Measurements from ENCODE around the gene NIN.
A peak's percentile ranks its signal among the peaks of the same experiment; 100 is the strongest.

NIN gene

DNA sequence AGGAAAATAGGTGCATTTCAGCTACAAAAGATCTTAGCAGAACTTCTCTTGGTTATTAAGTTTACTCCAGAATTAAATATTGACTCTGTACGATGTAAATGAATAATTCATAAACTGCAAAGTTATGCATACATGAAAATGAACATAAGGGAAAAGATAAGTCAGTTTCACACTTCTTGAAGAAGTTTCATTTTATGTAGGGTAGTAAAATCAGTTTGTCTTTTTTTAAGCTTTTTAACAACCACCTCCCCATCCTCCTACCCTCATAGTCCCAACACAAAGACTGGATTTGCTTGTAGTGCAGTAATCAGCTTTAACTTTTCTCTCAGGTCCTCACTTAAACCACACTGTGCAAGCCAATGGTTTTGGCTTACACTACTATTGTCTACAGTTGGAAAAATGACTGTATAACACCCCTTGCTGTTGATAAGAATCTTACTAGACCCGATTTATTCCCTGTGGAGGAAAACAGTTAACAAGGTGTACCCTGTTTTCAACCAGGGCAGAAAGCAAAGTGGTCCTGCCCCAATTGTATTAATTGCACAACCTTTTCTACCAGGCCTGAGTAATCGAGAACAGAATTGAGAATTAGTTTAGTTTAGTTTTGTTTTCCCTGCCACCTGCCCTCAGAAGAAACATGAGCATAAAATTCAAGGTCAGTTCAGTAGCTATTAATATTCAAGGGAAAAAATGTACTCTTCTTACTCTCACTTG lies 44.1 kb downstream of the NIN start:
- no peak for FAIRE-seq

DNA sequence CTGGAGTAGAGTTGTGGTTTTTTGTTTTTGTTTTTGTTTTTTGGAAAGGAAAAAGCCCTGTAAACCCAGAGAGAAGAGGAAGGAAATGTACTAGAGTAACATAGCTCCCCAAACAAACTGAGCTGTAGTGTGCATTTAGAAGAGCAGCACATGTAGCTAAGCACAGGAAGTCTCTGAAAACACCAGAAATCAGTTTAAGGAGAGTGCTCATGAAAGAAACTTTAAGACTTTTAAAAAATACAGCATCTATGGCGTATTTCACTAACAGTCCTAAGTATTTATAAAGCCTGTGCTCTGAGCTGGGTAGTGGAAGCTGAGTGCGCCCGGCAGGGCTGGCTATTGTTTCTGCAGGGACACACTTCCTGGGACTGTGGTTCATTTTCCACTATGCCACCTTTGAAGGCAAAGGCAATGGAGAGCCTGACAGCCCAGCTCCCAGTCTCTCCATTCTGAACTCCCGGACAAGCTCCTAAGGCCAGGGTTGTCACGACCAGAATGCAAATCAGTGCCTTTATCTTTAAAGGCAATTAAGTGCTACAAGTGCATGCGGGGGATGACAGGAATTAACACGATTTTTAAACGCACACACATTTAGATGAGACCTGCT lies 45.4 kb downstream of the NIN start:
- FAIRE-seq: no peak

DNA sequence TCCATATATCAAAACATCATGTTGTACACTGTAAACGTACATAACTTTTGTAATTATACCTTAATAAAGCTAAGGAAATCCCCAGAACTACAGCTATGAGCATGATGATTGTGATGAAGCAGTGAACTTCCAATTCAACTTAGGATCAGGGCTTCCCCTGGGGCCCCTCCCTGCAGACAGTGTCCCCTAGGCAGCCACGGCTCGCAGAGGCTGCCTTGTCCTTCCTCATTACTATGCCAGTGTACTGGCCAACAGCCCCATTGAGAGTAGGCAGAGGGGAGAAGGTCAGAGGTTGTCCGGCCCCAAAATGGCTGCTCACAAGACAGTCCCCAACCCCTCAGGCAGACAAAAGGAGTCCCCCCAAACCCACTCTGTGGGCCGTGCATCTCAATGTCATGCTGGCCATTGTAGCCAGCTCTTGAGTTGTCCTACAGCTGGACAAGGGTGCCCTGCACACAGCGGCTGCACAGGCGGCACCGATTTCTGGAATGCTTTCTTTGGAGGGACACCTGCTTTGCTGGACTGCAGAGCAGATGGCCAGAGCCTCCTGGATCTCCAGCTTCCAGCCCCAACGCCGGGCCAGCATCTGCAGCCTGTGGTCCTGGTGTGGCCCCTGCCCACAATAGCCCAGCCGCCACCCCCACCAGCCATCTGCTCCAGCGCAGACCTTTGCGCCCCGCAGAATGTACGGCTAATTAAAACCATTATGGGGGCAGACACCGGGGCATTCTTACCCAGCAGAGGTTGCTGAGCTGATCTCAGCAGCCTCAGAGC lies 46.1 kb downstream of the NIN start:
- FAIRE-seq: no peak

DNA sequence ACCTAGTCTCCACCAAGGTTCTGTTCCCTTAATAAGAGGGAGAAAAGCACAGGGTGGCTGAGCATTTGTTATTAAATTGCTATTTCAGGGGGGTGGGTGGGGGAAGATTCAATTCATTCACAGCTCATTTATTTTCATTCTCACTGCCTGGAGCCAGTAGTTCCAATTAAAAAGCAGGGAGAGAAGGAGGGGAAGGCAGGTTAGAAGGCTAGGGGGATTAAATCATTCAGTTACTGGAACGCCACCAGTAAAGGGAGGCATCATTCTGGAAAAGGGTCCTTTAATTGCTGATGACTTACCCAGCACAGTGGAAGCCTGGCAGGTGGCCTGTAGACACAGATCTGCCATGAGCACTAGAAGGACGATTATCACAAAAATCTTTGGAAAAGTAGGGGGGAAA lies 47.4 kb downstream of the NIN start:
- no peak for FAIRE-seq

DNA sequence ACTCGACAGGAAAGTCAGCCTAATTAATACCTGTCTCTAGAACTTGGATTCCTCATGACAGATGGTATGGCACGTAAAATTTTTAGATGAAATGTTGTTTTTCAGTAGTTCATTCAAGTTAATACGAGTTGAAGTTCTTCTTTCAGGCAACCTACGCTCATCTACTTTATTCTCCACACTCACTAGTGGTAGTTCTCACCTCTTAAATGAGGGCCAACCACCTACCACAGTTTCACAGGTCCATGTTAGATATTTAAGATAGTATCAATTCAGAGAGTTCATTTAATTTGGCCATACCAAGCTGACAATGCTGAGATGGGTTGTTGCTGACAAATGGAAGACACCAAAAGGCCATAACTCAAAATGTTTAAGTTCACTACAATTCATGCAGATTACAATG lies 50.6 kb downstream of the NIN start:
- FAIRE-seq: no peak

DNA sequence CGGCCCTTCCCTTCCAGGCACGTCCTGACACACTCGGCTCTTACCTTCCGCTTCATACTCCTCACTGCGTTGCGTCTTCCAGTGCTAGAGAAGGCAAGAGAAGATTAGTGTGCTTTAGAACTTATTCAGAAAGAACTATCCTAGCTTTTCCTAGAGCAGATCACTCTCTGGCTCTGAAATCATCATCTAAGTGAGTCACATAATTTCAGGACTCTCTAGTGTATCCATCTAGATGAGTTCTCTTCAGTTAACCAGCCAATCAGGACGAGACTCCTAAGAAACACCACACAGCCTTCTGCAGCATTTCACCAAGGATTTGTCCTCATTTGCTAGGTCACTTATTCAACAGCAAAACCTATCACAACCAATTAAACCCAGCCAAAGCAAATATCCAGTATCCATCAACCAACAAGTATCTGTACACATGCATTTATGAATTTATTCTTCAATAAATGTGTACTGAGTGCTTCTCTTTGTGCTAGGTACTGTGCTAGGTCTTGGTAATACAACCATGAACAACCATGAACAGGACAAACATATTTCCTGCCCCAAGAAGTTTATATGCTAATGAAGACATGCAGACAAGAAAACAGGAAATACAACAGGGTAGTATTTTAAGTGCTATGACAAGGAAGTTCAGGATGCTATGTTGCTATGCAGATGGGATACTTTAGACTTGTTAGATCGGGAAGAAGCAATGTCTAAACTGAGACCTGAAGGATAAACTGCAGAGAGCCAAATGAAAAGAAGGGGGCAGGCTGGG lies 52.1 kb downstream of the NIN start:
- no peak for FAIRE-seq

DNA sequence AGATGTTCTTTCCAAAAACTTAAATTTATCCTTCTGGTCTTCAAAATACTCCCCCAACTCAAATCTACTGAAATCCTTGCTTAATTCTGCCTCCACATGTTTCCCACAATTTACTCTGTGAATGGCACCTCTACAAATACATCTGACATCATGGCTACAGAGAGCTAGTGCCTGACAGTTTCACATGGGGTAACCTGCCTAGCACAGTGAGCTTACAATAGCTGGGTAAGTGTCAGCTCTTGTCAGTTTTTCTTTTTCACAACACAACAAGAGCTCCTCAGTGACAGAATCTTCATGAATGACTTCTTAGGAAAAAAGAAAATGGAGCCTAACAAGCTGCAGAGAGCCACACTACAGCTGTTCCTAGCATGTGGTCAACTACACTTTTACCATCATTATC lies 54.4 kb downstream of the NIN start:
- FAIRE-seq: no peak

DNA sequence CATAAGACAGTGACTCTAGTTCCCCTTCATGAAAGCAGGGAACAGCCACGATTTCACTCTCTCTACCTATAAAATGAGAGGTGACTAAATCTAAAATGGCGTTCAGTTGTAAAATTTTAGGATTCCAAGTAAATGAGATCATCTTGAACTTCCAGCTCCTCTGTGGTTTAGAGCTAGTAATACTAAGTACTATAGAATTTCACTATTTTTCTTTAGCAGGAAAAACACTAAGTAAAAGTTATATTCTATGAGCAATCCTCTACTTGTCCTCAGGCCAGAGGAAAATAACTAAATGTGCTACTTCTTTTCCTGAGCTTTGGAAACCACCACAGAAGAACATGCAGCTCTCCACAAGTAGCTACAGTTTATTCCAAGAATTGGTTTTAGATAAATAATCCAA lies 55.6 kb downstream of the NIN start:
- no peak for FAIRE-seq

DNA sequence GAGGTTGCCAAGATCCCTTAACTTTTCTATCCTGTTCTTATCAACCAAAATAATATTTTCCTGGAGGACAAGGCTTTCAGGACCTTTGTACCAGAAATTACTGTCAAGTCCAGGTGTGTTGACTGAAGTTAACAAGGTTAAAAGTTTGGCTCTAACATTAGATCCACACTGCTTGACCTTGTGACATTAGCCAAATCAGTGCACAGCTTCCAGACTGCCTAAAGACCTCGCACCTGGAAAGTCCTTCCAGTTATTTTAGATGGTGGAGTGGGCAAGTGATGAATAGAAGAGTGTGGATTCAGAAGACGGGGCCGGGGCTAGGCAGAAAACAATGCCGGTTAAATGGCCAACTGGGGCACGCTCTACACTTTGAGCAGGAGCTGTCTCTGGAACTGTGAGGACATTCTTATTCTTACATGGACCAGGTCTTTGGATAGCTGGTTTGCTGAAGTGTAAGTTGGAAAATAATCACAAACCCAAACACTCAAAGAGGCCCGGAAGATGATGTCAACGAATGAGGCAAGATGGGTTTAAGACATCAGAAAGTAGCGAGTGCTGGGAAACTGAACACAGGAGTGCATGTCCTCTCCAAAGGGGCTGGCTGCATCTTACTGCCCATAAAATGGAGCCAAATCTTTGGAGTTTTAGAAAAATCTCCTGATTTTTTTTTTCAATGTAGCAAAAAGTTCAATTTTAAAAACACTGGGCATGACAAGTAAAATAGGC lies 56.3 kb downstream of the NIN start:
- FAIRE-seq: no peak

DNA sequence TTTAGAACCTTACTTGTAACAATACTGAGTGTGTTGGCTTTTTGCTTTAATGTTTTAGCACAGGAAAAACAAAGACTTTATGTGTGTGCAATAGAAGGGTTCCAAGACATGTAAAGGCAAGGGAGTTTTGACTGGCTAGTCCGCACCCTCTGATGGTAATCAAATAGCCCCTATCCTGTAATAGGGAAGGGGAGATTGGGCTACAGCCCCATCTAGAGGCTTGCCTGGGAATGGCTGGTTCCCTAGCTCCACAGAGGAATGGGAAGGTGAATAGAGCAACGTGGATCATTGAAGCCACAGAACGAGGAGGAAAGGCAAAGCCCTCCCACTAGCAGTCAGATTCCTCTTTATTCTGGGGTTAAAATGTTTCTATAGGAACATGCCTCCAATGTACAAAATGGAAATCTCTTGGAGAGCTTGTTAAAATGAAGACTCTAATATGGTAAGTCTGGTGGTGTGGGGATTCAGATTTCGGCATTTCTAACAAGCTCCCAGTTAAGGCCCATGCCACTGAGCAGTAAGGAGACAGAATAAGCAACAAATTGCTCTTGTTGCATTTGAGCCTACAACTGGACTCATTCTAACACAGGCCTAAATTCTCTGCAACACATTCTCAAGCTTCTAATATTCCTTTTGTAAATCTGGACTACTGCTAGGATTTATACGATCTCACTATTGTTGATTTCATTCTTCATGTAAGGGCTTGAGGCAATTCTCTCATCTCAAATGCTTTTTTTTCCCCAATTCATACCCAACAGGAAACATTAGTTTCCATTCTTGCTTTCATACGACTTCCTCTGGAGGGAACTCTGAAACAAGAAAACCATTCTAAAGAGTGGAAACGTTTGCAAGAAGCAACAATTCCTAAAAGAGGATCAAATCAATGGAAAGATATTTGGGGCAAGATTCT lies 57.1 kb downstream of the NIN start:
- FAIRE-seq: no peak

DNA sequence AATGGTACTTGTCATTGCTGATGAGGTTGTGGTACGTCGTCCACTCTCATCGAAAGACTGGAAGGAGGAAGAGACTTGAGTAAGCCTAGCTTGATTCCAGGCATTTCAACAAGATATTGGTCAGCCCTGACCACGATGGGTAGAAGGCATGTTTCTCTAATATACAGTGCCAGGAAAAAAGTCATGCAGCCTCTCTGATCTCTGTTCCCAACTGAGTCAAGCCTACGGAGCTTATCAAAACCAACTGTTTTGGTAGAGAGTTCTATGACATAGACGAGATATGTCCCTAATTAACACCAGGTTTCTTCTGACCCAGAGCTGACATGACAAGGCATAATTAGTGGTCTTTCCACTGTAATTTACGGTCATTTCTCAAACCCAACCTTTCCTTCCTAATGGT lies 58.5 kb downstream of the NIN start:
- no peak for FAIRE-seq

DNA sequence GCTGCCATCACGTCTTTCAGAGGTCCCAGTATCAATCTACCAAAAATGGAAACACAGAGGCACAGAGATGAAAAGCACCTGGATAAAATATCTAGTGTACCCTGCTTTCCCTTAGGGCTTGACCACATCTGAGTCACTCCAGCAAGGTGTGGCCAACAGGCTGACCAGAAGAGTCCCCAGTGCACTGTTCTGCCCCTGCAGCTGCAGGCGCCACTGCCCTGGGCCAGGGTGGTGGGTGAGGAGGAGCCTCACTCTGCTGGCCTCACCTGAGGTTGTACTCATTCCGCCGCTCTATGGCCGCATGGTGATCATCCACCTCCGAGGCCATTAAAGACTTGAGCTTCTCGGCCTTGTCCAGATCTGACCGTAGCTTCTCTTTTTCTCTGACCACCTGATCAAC lies 60.4 kb downstream of the NIN start:
- FAIRE-seq: no peak

DNA sequence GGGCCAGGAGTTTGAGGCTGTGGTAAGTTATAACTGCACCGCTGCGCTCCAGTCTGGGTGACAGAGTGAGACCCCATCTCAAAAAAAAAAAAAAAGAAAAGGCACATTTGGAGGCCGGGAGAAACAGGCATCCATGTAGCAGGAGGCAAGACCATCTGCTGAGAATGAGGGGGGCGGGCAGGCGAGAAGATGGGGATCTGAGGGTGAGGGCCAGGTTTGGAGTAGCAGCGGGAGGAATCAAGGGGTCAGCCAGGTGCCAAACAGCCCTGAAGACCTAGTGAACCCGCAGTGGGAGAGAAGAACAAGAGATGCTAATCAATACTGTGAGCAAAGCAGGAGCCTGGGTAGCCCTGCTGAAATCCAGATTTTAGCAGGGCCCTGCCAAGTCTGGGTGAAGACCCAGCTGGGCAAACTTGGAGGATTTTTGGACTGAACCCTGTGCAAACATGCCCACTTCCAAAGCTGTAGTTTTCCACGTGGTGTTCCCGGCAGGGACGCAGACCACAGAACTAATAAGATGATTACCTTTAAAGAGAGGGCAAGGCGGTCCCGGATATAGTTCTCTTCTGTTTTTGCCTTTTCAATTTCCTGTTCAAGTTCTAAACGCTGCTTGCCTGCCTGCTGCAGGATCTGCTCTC lies 61.0 kb downstream of the NIN start:
- no peak for FAIRE-seq

DNA sequence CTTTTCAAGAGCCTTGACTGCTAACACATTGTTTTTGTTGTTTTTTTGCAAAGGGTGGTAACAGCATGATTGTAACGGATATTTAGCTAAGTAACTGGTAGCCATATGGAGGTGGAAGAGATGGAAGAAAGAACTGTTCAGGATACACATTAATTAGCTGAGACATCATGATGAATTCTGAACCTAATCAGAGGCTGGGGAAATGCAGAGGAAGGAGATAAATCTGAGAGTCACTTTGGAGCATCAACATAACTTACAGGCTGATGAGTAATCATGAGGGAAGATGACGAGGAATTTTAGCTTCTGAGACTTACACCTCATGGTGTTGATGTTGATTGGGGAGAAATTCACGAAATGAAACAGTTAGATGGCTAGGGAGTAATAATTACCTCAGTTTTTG lies 62.3 kb downstream of the NIN start:
- FAIRE-seq: no peak

DNA sequence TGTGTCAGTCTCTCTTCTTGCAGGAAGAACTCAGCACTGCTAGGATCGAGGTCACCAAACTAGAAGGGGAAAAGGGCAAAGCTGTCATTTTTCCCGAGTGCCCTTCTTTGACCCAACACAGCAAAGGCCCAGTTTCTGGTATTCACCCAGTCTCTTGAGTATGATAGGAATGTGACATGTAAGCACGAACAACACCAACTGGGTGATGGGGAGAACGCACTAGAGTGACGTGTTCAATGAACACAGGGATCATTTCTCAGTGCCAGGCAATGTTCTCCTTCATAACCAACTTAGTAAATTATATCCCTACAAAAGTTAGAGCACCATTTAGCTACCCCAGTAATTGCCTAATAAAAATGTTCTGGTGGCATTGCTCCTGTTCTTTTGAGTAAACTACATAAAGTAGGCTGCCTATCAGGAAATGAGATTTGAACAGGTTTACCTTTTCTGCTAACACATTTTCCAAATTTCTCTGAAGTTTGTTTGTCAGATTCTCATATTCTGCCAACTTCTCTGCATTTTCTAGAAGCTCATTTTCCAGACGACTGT lies 64.5 kb downstream of the NIN start:
- FAIRE-seq: no peak

DNA sequence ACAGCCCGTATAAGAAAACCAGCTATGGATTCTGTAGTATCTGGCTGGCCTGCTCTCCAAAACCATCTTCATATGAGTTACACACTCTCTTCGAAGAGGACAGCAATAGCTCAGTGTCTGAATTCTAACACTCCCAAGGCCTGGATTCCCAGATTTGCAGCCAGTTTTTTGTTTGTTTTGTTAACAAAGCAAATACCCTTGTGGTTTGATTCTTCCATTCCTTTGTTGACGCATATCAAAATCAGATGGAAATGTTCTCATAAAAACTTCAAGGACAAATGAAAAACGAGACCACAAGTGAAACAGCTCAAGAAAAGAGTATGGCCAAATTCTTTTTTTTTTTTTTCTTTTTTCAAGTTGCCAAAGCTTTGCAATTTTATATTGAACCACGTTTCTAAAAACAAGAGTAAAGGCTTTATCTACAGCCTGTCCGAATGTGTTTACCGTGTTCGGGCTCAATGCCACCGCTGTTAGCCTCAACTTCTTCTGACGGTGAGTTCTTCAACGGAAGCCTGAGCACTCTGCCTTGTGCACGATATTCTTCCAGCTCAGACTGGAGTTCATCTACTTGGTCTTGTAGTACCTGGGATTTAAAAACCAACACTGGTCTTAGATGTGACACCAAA lies 67.5 kb downstream of the NIN start:
- FAIRE-seq: peak; percentile 93

DNA sequence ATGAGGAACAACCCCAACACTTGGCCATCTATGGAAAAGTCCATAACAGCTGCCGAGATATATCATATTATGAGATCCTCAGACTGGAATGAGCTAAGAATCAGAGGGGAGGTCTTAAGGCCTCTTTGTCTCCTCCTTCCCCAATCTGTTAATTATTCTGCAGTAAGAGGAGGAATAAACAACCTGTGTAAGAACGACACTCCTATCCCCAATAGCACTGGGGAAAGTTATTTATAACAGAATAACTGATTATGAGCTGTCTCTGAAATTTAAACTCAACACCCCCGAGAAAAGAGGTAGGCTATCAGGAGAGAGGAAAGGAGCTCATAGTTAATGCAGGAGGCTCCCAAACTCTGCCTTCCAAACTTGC lies 68.0 kb downstream of the NIN start:
- FAIRE-seq: no peak

DNA sequence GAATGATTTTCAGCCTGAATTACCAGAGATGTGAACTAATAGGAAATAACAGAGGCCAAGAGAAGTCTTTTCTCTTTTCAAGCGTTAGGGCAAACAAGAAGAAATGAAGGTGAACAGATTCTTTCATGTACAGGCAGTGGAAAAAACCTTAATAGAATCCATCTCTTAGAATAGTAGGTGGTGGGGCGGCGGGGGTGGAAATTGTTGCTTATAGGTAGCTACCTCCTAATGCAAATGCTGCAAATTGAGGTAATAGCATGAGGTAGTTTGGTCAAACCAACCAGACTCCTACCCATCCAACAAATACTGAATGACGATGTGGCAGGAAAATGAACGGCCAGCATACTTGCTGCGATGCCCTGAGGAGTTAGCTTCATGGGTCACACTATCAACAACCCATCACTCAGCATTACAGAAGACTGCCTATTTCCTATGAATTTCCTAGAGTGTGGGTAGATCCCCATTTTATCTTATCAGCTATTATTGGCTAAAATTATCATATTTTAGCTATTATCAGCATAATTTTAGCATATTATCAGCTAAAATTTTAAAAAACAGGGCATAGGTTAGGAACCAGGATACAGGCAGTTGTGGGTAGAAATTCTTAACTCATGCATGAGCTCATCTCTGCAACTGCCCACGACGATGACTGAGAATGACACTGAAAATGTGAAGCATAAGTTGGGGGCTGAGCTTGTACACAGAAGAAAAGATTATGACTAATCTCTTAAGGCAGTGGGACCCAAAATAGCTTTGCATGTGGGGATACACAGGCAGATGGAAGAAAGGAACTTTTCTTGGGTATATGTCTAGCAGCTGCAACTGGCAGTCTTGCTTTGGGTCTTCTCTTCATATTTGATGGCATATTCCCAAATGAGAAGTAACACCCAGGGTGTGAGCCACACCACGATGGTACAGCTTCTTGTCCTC lies 68.7 kb downstream of the NIN start:
- FAIRE-seq: no peak

Data from endometrium (tissue), 2 donors.